Activated CD4-positive, alpha-beta T cell treated with anti-CD3 and anti-CD28 coated beads for 48 hours (primary cell): ENCODE results near the gene RSRC1.
"Not testable (repeated sequence)": the region's sequence is repeated elsewhere in the genome, so short reads cannot be mapped to it uniquely, and the experiment has no call there.

Experiments used
- DNase-seq: peaks from one replicate; pipeline ENCODE4 v3.0.0-alpha.2; 2020

Gene RSRC1

DNA sequence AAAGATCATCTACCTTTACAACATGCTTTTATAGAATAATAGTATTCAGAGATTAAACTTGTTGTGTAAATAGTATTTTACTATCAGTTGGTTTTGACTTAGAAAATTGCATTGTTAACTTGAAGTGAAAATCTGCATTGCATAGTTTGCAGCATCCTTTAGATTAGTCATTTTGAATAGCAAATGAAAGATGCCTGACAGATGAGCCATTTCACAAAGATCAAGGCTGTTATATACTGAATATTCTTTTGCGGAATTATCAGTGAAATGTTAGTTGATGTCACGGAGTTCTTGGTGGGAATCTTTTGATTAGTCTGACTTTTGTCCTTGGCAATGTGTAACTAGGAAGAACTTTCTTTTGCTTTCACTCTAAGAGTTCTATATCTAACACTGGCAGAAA is 24.5 kb downstream of the RSRC1 start:
- no peak for DNase-seq

GRCh38 chr3:158140396-158140795 is 30.5 kb downstream of the RSRC1 start:
- DNase-seq: no peak

- DNase-seq: no peak
Observed at GRCh38 chr3:158148218-158148617, 38.3 kb downstream of the RSRC1 start.

- no peak for DNase-seq
Observed at GRCh38 chr3:158152186-158152585, 42.3 kb downstream of the RSRC1 start.

- DNase-seq: no peak
Observed at GRCh38 chr3:158158969-158159368, 49.1 kb downstream of the RSRC1 start.

DNA sequence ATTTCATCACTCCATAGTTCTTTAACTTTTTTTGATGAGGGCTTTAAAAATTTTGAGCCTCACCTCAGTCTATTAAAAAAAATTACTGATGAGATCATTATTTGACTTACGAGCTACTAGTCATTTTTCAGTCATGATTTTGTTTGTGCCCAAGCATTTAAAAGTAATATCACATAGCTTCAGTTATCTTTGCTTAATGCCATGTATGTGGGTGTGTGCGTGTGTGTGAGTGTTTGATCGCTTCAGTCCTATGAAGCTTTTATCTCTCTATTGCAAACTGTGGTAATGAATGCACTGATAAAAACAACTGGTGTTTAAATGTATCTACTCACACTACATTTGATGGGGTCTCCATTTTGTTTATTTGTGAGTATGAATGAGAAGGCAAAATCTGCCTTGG is 49.8 kb downstream of the RSRC1 start:
- no peak for DNase-seq

DNA sequence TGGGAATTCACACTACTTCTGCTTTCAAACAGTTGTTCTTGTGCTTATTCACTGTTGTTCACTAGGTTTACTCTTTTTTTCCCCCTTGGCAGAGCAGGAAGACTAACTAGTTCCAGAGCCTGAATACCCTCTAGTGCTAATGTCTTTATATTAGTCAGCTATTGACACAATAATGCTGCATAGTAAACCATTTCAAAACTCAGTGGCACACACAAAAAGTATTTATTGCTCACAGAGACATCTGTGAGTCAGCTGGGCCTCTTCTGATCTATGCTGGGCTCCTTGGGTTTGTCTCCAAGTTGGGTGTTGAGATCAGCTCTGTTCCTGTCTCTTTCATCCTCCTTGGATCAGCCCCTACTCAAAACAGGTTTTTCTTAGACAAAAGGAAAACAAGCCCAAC is 51.1 kb downstream of the RSRC1 start:
- DNase-seq: no peak

DNA sequence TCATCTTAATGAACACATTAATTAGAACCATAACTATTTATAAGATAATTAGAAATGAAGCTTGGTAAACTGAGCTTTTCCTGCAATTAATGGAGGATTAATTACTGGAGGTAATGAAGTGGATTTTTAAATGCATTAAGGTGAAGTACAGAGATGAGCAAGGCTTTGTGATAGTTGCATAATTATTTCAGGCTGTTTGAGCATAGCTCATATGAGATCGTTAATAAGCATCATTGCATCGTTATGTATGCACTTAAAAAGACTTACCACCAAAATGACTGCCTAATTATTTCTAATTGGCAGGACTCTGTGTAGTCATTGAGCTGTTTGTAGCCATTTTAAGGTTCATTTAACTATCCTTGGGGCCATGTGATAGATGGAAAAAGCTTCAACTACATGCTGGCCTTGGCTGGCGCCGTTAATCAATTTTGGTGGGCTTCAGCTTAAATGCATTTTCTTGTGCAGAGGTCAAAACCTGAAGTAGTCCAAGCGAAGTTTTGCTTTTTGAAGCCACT is 55.3 kb downstream of the RSRC1 start:
- no peak for DNase-seq

DNA sequence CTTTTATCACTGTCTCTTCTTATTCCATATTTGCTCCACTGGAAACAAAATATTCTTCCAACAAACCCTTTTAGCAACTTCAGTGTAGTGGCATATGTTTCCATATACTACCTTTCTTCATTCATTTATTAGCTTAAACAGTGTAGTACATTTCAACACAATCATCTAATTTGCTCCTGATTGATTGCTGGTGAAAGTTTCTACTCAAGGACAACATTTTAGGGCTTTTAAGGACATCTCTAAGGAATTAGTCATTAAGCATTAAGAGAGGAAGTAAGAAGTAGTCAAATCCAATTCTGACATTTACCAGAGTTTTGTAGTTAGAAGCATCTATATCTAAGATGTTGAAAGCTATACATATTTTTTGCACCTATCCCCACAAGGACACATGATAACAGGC is 55.8 kb downstream of the RSRC1 start:
- DNase-seq: no peak

- no peak for DNase-seq
Observed at GRCh38 chr3:158166223-158166622, 56.3 kb downstream of the RSRC1 start.

GRCh38 chr3:158167737-158168557 is 58.1 kb downstream of the RSRC1 start:
- peak; percentile 6 for DNase-seq

GRCh38 chr3:158169091-158169491 is 59.2 kb downstream of the RSRC1 start:
- DNase-seq: no peak

GRCh38 chr3:158181096-158181495 is 71.2 kb downstream of the RSRC1 start:
- DNase-seq: no peak

DNA sequence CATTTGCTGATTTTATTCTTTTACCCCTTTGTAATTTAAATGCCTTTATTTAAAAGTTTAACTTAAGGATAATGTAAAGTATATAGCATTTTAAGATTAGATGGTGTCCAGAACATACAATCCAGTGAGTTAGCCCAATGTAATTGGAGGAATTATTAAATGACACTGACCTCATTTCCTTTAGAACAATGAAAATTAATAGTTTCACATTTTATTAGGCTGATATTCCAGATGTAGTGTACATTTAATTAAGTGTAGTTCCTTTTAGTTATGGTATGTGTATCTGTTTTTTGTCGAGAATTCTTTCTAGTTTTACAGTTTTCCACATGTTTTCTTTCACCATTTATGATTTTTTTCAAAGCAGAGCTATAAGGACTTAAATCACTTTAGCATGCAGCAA is 75.8 kb downstream of the RSRC1 start:
- DNase-seq: no peak

GRCh38 chr3:158200955-158201354 is 91.1 kb downstream of the RSRC1 start:
- no peak for DNase-seq

- DNase-seq: no peak
Observed at GRCh38 chr3:158205324-158205723, 95.4 kb downstream of the RSRC1 start.

- DNase-seq: no peak
Observed at GRCh38 chr3:158205994-158206393, 96.1 kb downstream of the RSRC1 start.

- DNase-seq: no peak
Observed at GRCh38 chr3:158210067-158210466, 100.2 kb downstream of the RSRC1 start.

DNA sequence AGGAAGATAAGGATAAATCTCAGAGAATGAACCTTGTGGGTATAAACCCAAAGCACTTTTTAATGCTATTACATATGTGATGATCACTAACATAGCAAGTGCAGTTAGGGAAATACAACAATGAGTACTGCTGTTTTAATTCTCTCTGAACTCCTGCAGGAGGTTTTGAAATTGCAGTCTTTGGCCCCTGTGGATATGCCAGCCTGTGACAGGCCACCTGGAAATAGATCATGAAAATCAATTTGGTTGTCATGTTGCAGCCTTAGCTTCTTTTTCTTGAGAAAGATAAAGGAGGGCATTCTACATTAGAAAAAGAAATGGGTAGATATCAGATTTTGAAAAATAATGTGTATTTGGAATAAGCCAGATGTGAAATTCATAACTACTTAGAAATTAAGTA is 103.6 kb downstream of the RSRC1 start:
- DNase-seq: no peak

DNA sequence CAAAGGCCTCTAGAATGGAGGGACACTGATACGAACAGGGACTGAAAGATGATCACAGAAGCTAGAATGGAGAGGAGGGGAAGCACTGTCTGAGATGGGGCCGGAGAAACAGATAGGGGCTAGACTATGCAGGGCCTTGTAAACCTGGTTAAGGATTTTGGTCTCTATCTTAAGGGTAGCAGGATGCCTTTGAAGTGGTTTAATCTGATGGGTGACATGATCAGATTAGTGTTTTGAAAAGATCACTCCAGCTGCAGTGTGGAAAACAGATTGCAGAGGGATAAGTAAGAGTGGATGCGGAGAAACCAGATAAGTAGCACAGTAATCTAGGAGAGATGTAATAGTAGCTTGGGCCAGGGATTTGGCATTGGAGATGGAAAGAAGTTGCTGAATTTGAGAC is 108.1 kb downstream of the RSRC1 start:
- no peak for DNase-seq

- DNase-seq: no peak
Observed at GRCh38 chr3:158220575-158220974, 110.7 kb downstream of the RSRC1 start.

DNA sequence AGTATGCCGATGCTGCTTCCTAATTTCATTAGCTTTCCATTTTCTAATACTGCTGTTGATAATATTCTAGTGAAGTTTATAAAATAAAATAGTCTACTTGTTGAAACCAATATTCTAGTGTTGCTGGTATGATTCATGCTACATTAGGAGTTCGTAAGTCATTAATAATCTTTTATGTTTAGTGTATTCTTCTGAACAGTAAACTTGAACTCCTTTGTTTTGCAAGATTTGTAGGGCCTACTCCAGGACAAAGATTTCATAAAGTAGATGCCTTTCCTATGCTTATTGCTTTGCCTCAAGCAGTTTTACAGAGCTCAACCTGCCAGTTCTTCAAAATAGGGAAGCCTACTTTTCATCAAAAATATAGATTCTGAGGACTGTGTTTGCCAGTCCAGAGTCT is 111.5 kb downstream of the RSRC1 start:
- no peak for DNase-seq

GRCh38 chr3:158226429-158226828 is 116.5 kb downstream of the RSRC1 start:
- DNase-seq: no peak

- not testable (repeated sequence) for DNase-seq
Observed at GRCh38 chr3:158228942-158229341, 119.1 kb downstream of the RSRC1 start.

GRCh38 chr3:158233791-158234190 is 123.9 kb downstream of the RSRC1 start:
- DNase-seq: no peak
